ENCODE measurements around the gene DLL1. TPM values are rescaled to one million over a fixed set of nuclear protein-coding genes. Genes with fewer than 3 reads are reported as not detected.
A peak's percentile ranks its signal among the peaks of the same experiment; 100 is the strongest.

Gene DLL1
- total and polyA plus RNA-seq, 9 of the 15 experiments (the other 6 are each of a cell fraction or from before 2014, with no cell fraction given): not detected

DNA sequence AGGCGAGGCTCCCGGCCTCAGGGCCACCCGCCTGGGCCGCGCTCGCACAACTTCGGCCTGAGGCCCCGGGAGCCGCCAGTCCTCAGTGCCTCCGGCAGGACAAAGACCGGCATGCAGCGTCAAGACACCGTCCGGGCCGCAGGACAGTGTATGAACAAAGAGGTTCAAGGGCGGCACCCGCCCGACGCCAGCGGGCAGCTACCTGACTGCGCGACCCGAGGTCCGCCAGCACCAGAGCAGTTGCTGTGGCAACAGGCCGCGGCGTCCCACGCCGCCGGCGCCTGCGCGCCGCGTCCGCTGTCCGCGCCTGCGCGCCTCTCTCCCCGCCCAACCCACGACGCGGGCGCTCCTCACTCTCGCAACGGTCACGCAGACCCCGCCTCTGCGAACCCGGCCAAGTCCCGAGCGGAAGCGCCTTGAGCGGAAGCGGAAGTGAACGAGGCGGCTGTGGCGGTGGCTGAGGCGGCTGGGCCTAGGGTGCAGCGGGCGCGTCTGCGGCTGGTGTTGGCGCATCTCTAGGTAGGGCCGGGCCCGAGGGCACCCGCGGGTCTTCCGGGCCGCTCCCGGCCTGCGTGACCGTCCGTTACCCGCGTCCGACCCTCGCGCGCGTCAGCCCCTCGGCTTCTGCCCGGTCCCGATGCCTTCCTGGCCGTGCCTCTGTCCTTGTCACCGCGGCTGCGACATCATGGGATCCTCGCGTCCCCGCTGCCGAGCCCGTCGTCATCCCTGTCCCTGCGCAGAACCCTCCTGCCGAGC is 15.6 kb upstream of the DLL1 start, which contains the start of gene FAM120B (continued):
- TF ChIP-seq ZNF146 (CRISPR knock-in tag; IDR thresholded peaks at IDR 0.05; ENCODE audit: unreplicated experiment) (no peak), ZSCAN32 (CRISPR knock-in tag; IDR thresholded peaks at IDR 0.05) (0 out of 2 replicates have a peak, but pooled peaks have one; percentile 12), MYBL2 (IDR thresholded peaks at IDR 0.05; ENCODE audit: low read depth) (no peak), MYBL2 (CRISPR knock-in tag; IDR thresholded peaks at IDR 0.05; ENCODE audit: borderline replicate concordance) (no peak), ERF (CRISPR knock-in tag; IDR thresholded peaks at IDR 0.05) (peak; percentile 95), TEAD2 (tag; IDR thresholded peaks at IDR 0.05) (no peak), ZNF57 (CRISPR knock-in tag; IDR thresholded peaks at IDR 0.05) (no peak), NFIX (CRISPR knock-in tag; IDR thresholded peaks at IDR 0.05; ENCODE audit: low read depth) (no peak), DDX20 (tag; IDR thresholded peaks at IDR 0.05; ENCODE audit: low read depth) (no peak), RBBP5 (IDR thresholded peaks at IDR 0.05; ENCODE audit: borderline replicate concordance, insufficient read depth, low read length, poor library complexity, severe bottlenecking) (peak; percentile 97), CEBPB (tag; IDR thresholded peaks at IDR 0.05) (no peak), CCAR2 (IDR thresholded peaks at IDR 0.05; ENCODE audit: low read depth, low read length) (no peak), NFYB (IDR thresholded peaks at IDR 0.05; ENCODE audit: extremely low read depth, insufficient read length) (no peak), RBM34 (IDR thresholded peaks at IDR 0.05; ENCODE audit: borderline replicate concordance, insufficient read depth, low read length) (0 out of 2 replicates have a peak, but pooled peaks have one; percentile 92), ZFP30 (CRISPR knock-in tag; IDR thresholded peaks at IDR 0.05; ENCODE audit: borderline replicate concordance) (no peak)
- TF ChIP-seq, protein P1, sequence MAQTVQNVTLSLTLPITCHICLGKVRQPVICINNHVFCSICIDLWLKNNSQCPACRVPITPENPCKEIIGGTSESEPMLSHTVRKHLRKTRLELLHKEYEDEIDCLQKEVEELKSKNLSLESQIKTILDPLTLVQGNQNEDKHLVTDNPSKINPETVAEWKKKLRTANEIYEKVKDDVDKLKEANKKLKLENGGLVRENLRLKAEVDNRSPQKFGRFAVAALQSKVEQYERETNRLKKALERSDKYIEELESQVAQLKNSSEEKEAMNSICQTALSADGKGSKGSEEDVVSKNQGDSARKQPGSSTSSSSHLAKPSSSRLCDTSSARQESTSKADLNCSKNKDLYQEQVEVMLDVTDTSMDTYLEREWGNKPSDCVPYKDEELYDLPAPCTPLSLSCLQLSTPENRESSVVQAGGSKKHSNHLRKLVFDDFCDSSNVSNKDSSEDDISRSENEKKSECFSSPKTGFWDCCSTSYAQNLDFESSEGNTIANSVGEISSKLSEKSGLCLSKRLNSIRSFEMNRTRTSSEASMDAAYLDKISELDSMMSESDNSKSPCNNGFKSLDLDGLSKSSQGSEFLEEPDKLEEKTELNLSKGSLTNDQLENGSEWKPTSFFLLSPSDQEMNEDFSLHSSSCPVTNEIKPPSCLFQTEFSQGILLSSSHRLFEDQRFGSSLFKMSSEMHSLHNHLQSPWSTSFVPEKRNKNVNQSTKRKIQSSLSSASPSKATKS (CRISPR knock-in tag; IDR thresholded peaks at IDR 0.05): no peak
- TF ChIP-seq, protein P2, sequence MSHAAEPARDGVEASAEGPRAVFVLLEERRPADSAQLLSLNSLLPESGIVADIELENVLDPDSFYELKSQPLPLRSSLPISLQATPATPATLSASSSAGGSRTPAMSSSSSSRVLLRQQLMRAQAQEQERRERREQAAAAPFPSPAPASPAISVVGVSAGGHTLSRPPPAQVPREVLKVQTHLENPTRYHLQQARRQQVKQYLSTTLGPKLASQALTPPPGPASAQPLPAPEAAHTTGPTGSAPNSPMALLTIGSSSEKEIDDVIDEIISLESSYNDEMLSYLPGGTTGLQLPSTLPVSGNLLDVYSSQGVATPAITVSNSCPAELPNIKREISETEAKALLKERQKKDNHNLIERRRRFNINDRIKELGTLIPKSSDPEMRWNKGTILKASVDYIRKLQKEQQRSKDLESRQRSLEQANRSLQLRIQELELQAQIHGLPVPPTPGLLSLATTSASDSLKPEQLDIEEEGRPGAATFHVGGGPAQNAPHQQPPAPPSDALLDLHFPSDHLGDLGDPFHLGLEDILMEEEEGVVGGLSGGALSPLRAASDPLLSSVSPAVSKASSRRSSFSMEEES (CRISPR knock-in tag; IDR thresholded peaks at IDR 0.05): no peak
- TF ChIP-seq, protein P3, sequence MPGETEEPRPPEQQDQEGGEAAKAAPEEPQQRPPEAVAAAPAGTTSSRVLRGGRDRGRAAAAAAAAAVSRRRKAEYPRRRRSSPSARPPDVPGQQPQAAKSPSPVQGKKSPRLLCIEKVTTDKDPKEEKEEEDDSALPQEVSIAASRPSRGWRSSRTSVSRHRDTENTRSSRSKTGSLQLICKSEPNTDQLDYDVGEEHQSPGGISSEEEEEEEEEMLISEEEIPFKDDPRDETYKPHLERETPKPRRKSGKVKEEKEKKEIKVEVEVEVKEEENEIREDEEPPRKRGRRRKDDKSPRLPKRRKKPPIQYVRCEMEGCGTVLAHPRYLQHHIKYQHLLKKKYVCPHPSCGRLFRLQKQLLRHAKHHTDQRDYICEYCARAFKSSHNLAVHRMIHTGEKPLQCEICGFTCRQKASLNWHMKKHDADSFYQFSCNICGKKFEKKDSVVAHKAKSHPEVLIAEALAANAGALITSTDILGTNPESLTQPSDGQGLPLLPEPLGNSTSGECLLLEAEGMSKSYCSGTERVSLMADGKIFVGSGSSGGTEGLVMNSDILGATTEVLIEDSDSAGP (CRISPR knock-in tag; IDR thresholded peaks at IDR 0.05): no peak
- TF ChIP-seq, protein P4, sequence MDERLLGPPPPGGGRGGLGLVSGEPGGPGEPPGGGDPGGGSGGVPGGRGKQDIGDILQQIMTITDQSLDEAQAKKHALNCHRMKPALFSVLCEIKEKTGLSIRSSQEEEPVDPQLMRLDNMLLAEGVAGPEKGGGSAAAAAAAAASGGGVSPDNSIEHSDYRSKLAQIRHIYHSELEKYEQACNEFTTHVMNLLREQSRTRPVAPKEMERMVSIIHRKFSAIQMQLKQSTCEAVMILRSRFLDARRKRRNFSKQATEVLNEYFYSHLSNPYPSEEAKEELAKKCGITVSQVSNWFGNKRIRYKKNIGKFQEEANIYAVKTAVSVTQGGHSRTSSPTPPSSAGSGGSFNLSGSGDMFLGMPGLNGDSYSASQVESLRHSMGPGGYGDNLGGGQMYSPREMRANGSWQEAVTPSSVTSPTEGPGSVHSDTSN (CRISPR knock-in tag; IDR thresholded peaks at IDR 0.05; ENCODE audit: low read depth): no peak
- TF ChIP-seq, protein P4 (tag; conservative IDR thresholded peaks at IDR 0.05; ENCODE audit: low read depth): no peak
